Right ventricle myocardium superior (tissue), 1 donor: ENCODE data around the gene NANOG. TPM values are rescaled to one million over a fixed set of nuclear protein-coding genes. Genes with fewer than 3 reads are reported as not detected.
"Not testable (repeated sequence)": the region's sequence is repeated elsewhere in the genome, so short reads cannot be mapped to it uniquely, and the experiment has no call there.

Source experiments
- ATAC-seq: fragments of 200-7000 bp; cut with Tn5 transposase; one replicate; pipeline ENCODE4 v1.9.1; 2020; ENCODE audit warnings: mild to moderate bottlenecking; ENCODE audit not compliant: poor library complexity
- DNase-seq: peaks from one replicate; pipeline ENCODE4 v3.0.0-alpha.2; 2020
- intact Hi-C: fragments of 100-400 bp; cut with DNase I; formaldehyde crosslinking; loops from one replicate; pipeline ENCODE4 v1.11.2; 2022
- long read RNA-seq: library from polyadenylated mRNA; unstranded; transcript quantifications from one replicate; pipeline ENCODE4 v2.0.0, GENCODE V29; 2021
- total RNA-seq: library from RNA; stranded (reverse); fragmentation: NEBNext Ultra II Directional; extraction: Animal tissue kit (Norgen Biotek cat#: 25700); gene quantifications from one replicate; pipeline ENCODE4 v1.2.1, GENCODE V29; 2021
- donor health status: DM: no; HTN: yes; CAD: no; lungs with severe emphysema.

NANOG gene
- total RNA-seq: not detected
- long read RNA-seq: 0 reads

DNA sequence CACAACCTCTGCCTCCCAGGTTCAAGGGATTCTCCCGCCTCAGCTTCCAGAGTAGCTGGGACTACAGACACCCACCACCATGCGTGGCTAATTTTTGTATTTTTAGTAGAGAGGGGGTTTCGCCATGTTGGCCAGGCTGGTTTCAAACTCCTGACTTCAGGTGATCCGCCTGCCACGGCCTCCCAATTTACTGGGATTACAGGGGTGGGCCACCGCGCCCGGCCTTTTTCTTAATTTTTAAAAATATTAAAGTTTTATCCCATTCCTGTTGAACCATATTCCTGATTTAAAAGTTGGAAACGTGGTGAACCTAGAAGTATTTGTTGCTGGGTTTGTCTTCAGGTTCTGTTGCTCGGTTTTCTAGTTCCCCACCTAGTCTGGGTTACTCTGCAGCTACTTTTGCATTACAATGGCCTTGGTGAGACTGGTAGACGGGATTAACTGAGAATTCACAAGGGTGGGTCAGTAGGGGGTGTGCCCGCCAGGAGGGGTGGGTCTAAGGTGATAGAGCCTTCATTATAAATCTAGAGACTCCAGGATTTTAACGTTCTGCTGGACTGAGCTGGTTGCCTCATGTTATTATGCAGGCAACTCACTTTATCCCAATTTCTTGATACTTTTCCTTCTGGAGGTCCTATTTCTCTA is at the start of gene NANOG:
Gene NANOG (plus strand): TSS at position 519 of the 645 bp plus-strand sequence. CDS start 213 bp downstream, outside the sequence.
- intact Hi-C loops, ATAC-seq, DNase-seq: not testable (repeated sequence)

GRCh38 chr12:7747246-7747645 is 42.0 kb upstream of the NANOG start, which contains the start of gene CLEC4C:
TSS of gene CLEC4C (minus strand) at chr12:7747375. CDS start at chr12:7747348, 27 bp downstream.
- no peak for DNase-seq
- intact Hi-C loops: no loop called here
- ATAC-seq: no peak

- ATAC-seq (no peak), DNase-seq (no peak)
- intact Hi-C loops: no loop called here
These were observed 40.4 kb upstream of the NANOG start for GRCh38 chr12:7748852-7749251.

GRCh38 chr12:7749442-7749841 is 39.8 kb upstream of the NANOG start:
- ATAC-seq (no peak), DNase-seq (no peak)
- intact Hi-C loops: no loop called here

DNA sequence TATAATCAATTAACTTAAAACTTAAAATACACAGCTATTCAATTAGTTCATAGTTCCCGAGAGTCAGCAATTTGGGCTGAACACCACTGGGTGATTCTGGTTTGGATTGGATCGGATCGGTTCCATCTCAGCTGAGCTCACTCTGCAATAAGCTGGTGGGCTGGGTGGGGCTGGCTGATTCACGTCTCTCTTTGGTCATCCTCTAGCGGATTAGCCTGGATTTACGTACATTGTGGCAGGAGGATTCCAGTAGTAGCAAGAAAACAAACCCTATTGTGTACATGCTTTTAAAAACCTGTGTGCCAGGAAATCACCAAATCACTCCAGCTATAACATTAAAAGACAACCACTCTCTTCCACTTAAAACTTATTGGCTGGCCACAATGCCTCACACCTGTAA is 38.9 kb upstream of the NANOG start:
- intact Hi-C loops: no loop called here
- DNase-seq (no peak), ATAC-seq (no peak)

DNA sequence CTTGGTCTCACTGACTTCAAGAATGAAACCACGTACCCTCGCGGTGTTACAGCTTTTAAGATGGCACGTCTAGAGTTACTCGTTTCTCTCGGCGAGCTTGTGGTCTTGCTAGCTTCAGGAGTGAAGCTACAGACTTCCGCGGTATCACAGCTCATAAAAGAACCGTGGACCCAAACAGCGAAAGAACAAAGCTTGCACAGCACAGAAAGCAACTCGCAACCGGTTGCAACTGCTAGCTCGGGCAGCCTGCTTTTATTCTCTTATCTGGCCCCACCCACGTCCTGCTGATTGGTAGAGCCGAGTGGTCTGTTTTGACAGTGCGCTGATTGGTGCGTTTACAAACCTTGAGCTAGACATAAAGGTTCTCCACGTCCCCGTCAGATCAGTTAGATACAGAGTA is 37.8 kb upstream of the NANOG start:
- ATAC-seq (no peak), DNase-seq (no peak)
- intact Hi-C loops: no loop called here

DNA sequence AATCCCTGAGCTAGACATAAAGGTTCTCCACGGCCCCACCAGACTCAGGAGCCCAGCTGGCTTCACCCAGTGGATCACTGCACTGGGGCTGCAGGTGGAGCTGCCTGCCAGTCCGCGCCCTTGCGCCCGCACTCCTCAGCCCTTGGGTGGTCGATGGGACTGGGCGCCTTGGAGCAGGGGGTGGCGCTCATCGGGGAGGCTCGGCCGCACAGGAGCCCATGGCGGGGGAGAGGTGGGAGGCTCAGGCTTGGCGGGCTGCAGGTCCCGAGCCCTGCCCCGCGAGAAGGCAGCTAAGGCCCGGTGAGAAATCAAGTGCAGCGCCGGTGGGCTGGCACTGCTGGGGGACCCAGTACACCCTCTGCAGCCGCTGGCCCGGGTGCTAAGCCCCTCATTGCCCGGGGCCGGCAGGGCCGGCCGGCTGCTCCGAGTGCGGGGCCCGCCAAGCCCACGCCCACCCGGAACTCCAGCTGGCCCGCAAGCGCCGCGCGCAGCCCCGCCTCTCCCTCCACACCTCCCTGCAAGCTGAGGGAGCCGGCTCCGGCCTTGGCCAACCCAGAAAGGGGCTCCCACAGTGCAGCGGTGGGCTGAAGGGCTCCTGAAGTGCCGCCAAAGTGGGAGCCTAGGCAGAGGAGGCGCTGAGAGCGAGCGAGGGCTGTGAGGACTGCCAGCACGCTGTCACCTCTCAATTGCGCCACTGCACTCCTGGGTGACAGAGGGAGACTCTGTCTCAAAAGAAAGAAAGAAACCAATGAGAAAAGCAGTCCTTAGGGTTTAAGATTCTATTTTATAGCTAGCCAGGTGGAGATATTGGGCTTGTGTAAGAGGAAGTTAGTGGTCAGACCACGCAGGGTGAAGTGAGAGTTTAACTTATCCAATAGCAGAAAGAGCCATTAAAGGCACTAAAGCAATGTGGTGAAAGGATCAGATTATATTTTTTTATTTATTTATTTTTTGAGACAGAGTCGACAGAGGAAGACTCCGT is 37.0 kb upstream of the NANOG start:
- DNase-seq, intact Hi-C loops, ATAC-seq: not testable (repeated sequence)

DNA sequence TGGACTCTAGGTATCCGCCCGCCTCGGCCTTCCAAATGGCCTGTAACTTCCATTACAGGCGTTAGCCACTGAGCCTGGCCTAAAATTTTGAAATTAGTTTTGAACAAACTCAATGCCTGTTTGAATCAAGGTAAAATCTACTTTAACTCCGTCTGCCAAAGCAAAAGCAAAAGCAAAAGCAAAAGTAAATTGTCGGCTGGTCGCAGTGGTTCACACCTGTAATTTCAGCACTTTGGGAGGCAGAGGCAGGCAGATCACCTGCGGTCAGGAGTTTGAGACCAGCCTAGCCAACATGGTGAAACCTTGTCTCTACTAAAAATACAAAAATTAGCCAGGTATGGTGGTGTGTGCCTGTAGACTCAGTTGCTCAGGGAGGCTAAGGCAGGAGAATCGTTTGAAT is 33.5 kb upstream of the NANOG start:
- ATAC-seq, intact Hi-C loops, DNase-seq: not testable (repeated sequence)

DNA sequence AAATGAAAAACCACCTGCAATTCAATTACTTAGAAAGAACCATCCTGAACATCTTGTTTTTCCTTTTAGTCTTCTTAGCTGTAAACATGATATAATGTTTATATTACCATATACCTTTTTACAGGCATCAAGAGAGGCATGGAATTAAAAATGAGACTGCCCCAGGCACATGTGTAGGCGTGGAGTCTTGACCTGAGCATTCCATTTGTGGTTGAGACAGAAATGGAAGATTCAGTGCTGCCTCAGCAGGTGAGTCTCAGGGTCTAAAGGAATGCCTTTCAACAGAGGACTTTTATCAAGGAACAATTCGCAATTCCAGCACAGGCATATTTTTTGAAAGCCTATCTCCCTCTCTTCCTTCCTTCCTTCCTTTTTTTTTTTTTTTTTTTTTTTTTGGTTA is 32.2 kb upstream of the NANOG start:
- ATAC-seq (no peak), DNase-seq (no peak)
- intact Hi-C loops: no loop called here

- intact Hi-C loops: no loop called here
- ATAC-seq (no peak), DNase-seq (no peak)
These were observed 30.4 kb upstream of the NANOG start for GRCh38 chr12:7758766-7759140.

DNA sequence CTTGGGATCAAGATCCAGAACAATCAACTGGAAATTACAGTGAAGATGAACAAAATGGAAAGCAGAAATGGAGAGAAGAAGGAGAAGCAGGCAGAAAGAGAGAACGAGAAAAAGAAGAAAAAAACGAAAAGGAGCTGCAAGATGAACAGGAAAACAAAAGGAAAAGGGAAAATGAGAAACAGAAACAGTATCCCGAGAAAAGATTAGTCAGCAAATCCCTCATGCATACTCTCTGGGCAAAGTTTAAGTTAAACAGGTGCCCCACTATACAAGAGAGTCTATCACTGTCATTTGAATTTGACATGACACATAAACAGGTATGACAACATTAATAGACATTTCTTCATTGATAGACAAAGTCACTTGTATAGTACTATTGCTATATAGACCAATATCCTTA is 19.2 kb upstream of the NANOG start:
- no peak for ATAC-seq
- intact Hi-C loops: no loop called here

GRCh38 chr12:7781274-7781673 is 7.9 kb upstream of the NANOG start:
- intact Hi-C loops: no loop called here
- ATAC-seq (no peak), DNase-seq (no peak)

More for the DNA sequence above, 19.2 kb upstream of the NANOG start:
- DNase-seq: no peak

- no peak for ATAC-seq
- no peak for DNase-seq
- intact Hi-C loops: no loop called here
These were observed 7.1 kb upstream of the NANOG start for GRCh38 chr12:7782055-7782454.

DNA sequence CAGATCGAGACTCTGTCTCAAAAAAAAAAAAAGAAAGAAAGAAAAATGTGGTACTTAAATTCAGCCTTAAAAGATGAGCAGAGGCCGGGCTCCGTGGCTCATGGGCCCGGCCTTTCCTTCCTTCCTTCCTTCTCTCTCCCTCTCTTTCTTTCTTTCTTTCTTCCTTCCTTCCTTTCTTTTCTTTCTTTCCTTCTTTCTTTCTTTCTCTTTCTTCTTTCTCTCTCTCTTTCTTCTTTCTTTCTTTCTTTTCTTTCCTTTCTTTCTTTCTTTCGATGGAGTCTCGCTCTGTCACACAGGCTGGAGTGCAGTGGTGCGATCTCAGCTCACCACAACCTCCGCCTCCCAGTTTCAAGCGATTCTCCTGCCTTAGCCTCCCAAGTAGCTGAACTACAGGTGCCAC is 5.8 kb upstream of the NANOG start:
- intact Hi-C loops, ATAC-seq: not testable (repeated sequence)

DNA sequence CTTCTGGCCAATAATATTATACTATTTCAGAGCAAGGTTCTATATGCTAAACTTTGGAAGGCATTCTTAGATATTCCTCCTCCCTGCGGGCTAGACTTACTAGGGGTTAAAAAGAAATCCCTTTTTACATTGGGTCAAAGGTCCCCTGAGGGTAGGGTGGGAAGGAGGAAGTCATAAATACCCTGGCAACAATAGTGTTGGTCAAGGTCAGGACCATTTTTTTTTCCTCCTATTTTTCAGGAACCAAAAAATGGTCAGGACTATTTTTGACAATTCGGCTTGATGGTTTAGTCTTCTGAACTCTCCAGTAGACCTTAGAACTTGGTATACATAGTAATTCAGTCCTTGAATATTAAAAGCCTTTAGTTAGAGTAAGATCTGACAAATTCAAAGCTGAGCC is 4.5 kb upstream of the NANOG start:
- DNase-seq (no peak), ATAC-seq (no peak)
- intact Hi-C loops: no loop called here

More for the DNA sequence above, 5.8 kb upstream of the NANOG start:
- DNase-seq: not testable (repeated sequence)

- intact Hi-C loops: no loop called here
- DNase-seq (no peak), ATAC-seq (no peak)
These were observed 1.5 kb upstream of the NANOG start for GRCh38 chr12:7787574-7788293.

DNA sequence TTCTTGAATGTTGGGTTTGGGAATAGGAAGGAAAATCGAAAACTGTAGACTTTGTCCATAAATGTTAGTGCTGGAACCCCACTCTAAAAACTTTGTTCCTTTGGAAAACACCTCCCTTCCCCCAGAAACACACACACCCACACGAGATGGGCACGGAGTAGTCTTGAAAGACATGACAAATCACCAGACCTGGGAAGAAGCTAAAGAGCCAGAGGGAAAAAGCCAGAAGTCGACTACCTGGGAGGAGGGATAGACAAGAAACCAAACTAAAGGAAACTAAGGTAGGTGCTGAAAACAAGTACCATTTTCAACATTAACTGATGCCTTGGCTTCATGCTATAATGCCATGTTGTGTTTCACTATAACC is 925 bp upstream of the NANOG start:
- intact Hi-C loops: no loop called here
- DNase-seq: no peak
- no peak for ATAC-seq

DNA sequence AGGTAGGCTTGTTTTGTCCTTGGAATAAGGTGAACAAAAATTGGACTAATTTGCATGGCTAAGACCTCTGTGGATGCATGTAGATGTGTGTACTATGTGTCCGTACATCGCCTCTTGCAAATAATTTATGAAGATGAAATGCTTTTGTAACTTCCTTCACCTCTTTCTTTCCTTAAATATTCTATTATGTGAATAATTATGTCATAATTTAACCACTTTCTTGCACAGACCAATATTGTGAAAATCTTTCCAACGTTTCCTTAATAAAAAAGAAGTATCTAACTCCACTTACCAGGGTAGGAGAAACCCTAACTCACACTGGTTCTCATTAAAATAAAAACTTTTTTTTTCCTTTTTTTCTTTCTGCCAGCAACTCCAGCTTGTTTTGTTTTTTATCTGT is 4.0 kb downstream of the NANOG start:
- intact Hi-C loops: no loop called here
- DNase-seq (no peak), ATAC-seq (no peak)

- DNase-seq, intact Hi-C loops, ATAC-seq: not testable (repeated sequence)
These were observed 8.1 kb downstream of the NANOG start for GRCh38 chr12:7797269-7797668.
